SW 1271 (cell line): Measurements from ENCODE around the gene ATP13A5.

Experiments used
- DNase-seq, 2 experiments: peaks; one replicate each; lab custom pipeline; 2025; lab: John Stamatoyannopoulos, UW

ATP13A5 gene

DNA sequence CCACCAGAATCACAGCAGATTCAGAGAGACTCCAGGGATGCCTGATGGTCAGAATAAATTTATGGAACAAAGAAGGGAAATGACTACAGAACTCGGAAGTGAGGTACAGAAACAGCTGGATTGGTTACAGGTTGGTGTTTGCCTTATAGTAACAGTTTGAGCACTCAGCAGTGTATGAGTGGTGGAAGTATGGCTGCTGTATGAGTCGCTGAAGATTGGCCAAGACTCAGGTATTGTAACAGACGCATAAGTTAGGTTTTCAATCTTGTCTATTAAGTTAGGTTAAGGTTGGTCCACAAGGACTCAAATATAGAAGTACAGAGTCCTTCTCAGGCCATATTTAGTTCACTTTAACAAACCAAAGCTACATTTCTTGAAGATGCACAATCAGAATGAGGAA, 33.1 kb downstream of the ATP13A5 start:
- no peak for DNase-seq

DNA sequence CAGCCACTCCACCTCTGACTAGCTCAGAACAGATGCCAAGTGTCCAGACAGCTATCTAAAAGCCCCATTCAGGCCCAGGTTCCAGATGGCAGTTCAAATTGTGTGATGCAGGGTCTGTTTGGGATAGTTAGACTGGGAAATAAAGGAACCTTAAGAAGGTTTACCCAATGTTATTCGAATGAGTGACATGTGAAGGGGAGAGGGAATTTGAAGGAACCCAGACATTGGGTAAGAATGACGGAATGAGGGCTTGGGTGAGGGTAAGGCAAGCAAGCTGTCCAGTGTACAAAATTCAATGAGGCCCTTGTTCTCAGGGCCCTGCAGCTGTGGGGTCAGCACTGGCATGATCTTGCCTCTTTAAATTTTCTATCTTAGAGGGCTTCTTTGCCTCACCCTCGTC, 34.1 kb downstream of the ATP13A5 start:
- DNase-seq, result no peak

DNA sequence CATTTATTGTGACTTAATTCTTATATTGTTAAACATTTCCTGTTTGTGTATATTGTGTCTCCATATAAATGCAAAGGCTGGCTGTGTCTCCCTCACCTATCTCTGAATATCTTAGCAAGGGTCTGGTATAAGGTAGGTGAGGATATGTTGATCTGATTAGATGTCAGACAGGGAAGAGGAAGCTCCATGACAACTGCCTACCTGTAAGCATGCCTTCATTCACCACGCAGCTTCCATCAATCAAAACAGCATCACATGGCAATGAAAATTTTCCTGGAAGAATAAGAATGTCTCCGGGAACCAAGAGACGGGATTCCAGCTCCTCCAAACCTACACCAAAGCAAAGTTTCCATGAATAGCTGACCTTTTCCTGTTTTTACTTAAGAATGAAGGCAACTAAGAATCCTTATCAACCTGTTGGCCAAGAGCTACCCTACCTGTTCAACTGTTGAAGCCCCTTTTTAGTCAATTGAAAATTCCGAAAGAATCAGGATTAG, 34.8 kb downstream of the ATP13A5 start:
- no peak for DNase-seq

GRCh38 chr3:193342551-193342950, 36.0 kb downstream of the ATP13A5 start:
- no peak for DNase-seq

DNA sequence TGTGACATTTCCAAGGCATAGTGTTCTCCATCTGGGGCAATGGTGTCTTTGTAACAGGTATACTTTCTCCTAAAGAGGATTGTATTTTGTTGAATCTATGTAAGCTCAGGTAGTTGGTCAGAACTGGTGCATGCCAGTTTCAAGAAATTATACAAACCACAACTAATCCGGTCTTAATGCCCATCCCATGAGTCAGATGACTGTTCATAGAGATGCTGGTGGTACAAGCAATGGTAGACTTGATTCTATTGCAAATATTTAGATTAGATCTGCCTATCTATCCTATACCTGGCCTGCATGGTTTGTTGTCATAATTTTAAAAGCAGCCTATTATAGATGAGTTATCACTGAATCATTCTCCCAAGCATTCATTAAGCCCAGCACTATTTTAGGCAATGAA, 43.5 kb downstream of the ATP13A5 start:
- no peak for DNase-seq

- no peak for DNase-seq
Measured at GRCh38 chr3:193333229-193333628, 45.3 kb downstream of the ATP13A5 start.

DNA sequence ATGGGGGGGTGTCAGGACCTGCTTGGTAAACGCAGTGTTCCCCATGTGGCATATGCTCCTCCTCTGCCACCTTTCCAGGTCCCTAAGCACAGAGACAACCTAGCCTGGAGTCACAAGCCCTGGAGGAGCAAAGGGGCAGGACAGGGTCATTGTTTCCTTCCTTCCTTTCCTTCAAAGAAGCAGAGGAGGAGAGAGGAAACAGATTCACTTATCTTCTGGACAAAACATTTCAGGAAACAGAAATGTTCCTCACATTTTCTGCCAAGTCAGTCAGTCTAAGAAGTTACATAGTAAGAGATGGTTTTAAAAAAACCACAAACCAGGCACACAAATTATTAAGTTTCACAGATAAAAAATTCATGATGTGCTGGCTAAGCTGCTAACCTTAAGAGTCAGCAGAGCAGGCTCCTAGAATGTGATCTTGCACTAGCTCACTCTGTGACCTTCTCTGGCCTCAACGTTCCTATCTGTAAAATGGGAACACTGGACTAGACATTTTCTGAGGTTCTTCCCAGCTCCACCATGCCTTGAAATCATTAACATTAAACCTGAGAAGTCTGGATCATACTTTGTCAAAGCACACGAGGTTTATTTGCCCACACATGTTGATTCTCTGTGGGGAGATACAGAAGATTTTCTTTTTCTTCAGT, 47.9 kb downstream of the ATP13A5 start:
- DNase-seq, result no peak

- no peak for DNase-seq
Measured at GRCh38 chr3:193317682-193318300, 60.8 kb downstream of the ATP13A5 start.

DNA sequence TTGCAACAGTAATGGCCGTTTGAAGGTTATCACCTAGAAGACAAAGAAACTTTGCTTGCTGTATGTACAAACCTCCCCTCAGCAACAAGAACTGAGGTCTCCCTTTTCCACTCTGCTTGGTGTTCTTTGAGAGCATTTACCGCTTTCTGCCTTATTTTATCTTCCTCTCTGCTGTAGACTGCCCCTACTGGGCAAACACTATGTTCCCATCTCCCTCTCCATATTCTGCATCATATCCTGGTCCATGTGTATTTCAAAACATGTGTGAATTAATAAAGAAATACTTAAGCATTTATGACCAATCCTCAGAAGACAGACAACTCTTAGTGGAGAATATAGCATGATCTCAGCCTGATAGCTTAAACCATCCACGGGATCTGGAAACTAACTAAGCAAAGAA, 64.4 kb downstream of the ATP13A5 start:
- DNase-seq, result no peak

- no peak for DNase-seq
Measured at GRCh38 chr3:193313061-193313958, 65.2 kb downstream of the ATP13A5 start.

- no peak for DNase-seq
Measured at GRCh38 chr3:193310914-193311723, 67.4 kb downstream of the ATP13A5 start.

GRCh38 chr3:193305356-193305755, 73.2 kb downstream of the ATP13A5 start:
- DNase-seq, result no peak

- peak; percentile 34 to 52 for DNase-seq
Measured at GRCh38 chr3:193301433-193301832, 77.1 kb downstream of the ATP13A5 start.

DNA sequence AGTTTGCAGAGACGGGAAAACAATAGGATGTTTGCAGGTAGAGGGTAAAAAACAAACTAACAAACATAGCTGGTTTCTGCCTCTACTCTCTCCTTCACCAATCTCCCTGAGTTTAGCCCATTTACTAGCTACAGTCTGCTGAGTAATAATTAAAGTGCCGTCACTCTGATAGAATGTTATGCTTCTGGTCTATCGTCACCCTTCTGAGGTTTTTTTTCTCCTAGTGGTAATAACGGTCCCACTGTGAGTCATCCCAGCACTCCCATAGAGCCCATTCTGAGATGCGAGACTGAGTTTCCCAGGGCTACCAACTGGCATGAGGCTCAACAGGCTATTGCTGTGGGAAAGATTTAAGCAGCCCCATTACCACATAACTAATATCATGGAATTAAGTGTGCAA, 81.1 kb downstream of the ATP13A5 start:
- DNase-seq, result no peak

GRCh38 chr3:193295985-193296384, 82.6 kb downstream of the ATP13A5 start:
- no peak for DNase-seq

GRCh38 chr3:193292386-193292785, 86.2 kb downstream of the ATP13A5 start:
- DNase-seq, result no peak

DNA sequence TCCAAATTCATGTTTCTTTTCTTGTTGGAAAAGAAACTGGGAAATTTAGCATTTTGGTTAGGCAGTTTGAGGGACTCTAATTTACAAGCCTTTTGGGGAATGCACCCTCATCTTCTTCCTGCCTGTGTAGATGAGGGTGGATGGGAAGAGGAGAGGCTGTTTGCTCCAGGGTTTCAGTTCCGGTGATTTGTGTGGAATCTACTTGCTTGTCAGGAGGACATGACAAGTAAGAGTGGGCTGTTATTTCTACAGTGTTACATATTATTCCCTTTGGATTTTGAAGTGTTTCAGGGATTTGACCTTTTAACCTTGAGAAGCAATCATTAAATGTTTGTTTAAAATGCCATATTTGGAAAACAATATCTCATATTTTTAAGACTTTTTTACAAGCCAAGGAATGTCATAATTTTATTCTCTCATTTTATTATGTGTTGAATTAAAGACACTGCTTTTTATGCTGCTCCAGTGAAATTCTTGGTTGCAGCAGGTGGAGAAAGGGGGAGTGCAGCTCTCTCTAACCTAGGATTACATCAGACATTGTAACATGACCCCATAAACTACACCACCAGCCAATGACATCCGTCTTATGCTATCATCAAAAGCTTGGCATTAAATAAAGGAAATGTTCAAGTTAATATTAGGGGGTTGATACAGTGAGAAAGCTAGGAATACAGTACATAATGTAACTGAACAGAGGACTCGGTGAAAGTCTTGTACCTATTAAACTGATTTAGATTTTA, 107.3 kb downstream of the ATP13A5 start:
- DNase-seq, result no peak

DNA sequence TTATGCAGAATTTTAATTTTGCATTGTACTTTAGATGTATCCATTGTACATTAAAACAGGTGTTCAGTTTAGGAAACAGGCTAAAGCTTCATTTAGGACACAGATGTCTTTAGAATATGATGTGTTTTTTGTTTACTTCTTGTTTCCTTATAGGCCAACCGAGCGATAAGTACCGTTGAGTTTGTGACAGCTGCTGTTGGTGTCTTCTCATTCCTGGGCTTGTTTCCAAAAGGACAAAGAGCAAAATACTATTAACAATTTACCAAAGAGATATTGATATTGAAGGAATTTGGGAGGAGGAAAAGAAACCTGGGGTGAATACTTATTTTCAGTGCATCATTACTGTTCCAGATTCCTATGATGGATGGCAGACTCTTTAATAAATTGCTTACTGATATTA, 108.1 kb downstream of the ATP13A5 start:
- no peak for DNase-seq

- no peak for DNase-seq
Measured at GRCh38 chr3:193269343-193270028, 109.1 kb downstream of the ATP13A5 start.

- DNase-seq, result no peak
Measured at GRCh38 chr3:193262707-193263106, 115.8 kb downstream of the ATP13A5 start.

DNA sequence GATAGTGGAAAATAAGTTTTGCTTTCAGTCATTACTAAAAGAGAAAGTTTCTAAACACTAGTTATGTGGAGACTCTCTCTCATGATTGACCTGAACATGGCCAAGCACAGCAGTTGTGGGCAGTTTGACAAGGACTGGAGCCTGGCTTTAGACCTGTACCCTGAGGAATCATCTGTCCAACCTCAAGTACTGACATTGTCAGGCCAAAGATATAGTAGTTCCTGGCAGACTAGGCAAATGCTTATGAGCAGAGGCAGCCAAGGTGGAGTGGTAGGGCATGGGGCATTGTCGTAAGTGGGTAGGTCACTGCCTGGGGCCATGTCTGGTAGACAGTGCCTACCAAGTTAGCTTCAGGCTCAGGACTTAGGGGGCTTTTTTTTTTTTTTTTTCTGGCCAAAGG, 116.6 kb downstream of the ATP13A5 start:
- DNase-seq, result no peak
